Measurements from ENCODE around the gene RNF207. TPM values are rescaled to one million over a fixed set of nuclear protein-coding genes. Genes with fewer than 3 reads are reported as not detected.

RNF207 gene, protein sequence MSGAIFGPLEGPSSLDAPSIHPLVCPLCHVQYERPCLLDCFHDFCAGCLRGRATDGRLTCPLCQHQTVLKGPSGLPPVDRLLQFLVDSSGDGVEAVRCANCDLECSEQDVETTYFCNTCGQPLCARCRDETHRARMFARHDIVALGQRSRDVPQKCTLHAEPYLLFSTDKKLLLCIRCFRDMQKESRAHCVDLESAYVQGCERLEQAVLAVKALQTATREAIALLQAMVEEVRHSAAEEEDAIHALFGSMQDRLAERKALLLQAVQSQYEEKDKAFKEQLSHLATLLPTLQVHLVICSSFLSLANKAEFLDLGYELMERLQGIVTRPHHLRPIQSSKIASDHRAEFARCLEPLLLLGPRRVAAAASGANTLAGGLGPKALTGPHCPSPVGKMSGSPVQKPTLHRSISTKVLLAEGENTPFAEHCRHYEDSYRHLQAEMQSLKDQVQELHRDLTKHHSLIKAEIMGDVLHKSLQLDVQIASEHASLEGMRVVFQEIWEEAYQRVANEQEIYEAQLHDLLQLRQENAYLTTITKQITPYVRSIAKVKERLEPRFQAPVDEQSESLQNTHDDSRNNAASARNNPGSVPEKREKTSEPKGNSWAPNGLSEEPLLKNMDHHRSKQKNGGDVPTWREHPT
- total RNA-seq (8.4 TPM), polyA plus RNA-seq (under 1 TPM; 0.08 to 0.52 (median 0.40) TPM)

DNA sequence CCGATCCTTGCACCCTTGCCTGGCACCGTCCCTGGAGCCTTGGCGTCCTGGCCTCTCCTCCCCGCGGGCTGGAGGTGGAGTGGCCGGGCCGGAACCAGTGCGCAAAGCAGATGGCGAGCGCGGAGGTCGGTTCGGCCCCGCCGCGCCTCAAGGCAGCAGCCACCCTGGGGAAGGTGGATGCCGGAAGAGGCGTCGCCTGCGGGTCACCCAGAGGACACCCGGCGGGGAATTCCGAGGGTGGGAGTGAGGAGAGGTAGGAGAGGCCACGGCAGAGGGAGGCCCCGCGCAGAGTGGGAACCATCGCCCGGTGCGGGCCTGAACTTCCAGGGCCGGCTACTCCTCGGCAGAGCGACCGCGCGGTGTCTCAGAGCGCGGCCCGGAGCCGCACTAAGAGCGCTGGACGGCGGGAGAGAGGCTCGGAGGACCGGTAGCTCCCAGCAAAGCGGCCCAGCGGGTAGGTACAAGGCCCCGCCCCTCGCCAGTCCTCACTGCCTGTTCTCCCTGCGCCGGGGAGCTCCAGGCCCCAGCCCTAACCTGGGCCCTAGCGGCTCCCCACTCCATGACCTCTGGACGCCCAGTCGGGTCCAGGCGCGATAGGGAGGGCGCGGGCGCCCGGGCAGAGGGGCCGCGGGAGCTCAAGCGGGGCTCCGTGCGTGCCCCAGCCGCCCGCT, at the start of gene RNF207:
TSS of gene RNF207 (plus strand) at position 271 of the 671 bp plus-strand sequence. CDS start 417 bp downstream, outside the sequence.
- H3K27me3 Mint-ChIP-seq, result peaks cover 24% of the 10 kb centered on the region
- no peak within 1 kb of the TSS for H3K27ac ChIP-seq (ENCODE audit: insufficient read depth, low read length, poor library complexity, severe bottlenecking)
- H3K36me3 ChIP-seq (ENCODE audit: control insufficient read depth, insufficient read depth, low read length), result no peaks in the 10 kb centered on the region
- H3K9me3 Mint-ChIP-seq, result no peaks in the 10 kb centered on the region
- H3K4me1 Mint-ChIP-seq, result peaks cover 0 to 21% (median 7%) of the 10 kb centered on the region in 4 donors
- H3K27me3 ChIP-seq (ENCODE audit: control insufficient read depth, insufficient read depth, low read length), result peaks cover 2% of the 10 kb centered on the region
- H3K9me3 ChIP-seq (ENCODE audit: control insufficient read depth in 2 of 2, low read length in 2 of 2), result no peaks in the 10 kb centered on the region
- DNase-seq (peak; percentile 30 to 45 (median 38)), ATAC-seq (ENCODE audit: low read depth in 2 of 2) (peak; percentile 40 to 54)
- H3K4me3 Mint-ChIP-seq, result peak within 1 kb of the TSS; percentile 71 to 90 (median 80)
- H3K4me1 ChIP-seq (ENCODE audit: control insufficient read depth, insufficient read depth, low read length, poor library complexity, severe bottlenecking), result peaks cover 41% of the 10 kb centered on the region
- H3K4me3 ChIP-seq (ENCODE audit: low read depth, low read length), result peak within 1 kb of the TSS; percentile 31
- no peak within 1 kb of the TSS for H3K27ac Mint-ChIP-seq
- H3K36me3 Mint-ChIP-seq, result no peaks in the 10 kb centered on the region

DNA sequence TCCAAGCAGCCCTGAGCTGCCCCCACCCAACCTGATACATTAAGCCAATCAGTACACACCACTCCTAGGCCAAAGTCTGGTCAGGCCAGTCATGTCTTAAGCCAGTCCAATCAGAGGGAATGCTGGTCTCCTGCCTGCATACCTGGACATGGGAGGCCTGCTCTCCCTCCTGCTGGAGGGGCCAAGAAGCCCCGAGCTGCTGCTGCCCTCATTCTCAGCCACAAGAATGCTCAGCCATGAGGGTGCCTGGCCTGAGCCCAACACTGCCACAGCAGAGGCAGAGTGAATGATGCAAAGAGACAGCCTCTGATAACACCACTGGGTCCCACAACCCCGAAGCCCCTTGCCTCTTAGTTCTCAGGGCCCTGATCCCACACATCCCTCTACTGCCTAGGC, 48.8 kb upstream of the RNF207 start:
- Mint-ChIP-seq H3K4me3 (no peak overlapping the region), H3K27ac (no peak overlapping the region), H3K4me1 (peaks cover 0 to 29% (median 3%) of the 10 kb centered on the region in 4 donors), H3K9me3 (peaks cover 0 to 2% (median 0%) of the 10 kb centered on the region in 7 donors), H3K36me3 (peaks cover 4% of the 10 kb centered on the region), H3K27me3 (no peaks in the 10 kb centered on the region)
- DNase-seq (no peak), ATAC-seq (ENCODE audit: low read depth in 2 of 2) (no peak)
- no peaks in the 10 kb centered on the region for H3K9me3 ChIP-seq (ENCODE audit: control insufficient read depth in 2 of 2, low read length in 2 of 2)
- H3K4me3 ChIP-seq (ENCODE audit: low read depth, low read length), result no peak overlapping the region
- H3K27me3 ChIP-seq (ENCODE audit: control insufficient read depth, insufficient read depth, low read length), result no peaks in the 10 kb centered on the region
- no peak overlapping the region for H3K27ac ChIP-seq (ENCODE audit: insufficient read depth, low read length, poor library complexity, severe bottlenecking)
- H3K4me1 ChIP-seq (ENCODE audit: control insufficient read depth, insufficient read depth, low read length, poor library complexity, severe bottlenecking), result peaks cover 10% of the 10 kb centered on the region
- no peaks in the 10 kb centered on the region for H3K36me3 ChIP-seq (ENCODE audit: control insufficient read depth, insufficient read depth, low read length)

- DNase-seq, result no peak
- no peaks in the 10 kb centered on the region for H3K9me3 ChIP-seq (ENCODE audit: control insufficient read depth in 2 of 2, low read length in 2 of 2)
- H3K36me3 Mint-ChIP-seq, result peaks cover 4% of the 10 kb centered on the region
- H3K4me1 ChIP-seq (ENCODE audit: control insufficient read depth, insufficient read depth, low read length, poor library complexity, severe bottlenecking), result peaks cover 10% of the 10 kb centered on the region
- no peak overlapping the region for H3K27ac ChIP-seq (ENCODE audit: insufficient read depth, low read length, poor library complexity, severe bottlenecking)
- no peaks in the 10 kb centered on the region for H3K27me3 Mint-ChIP-seq
- no peak overlapping the region for H3K4me3 ChIP-seq (ENCODE audit: low read depth, low read length)
- H3K27me3 ChIP-seq (ENCODE audit: control insufficient read depth, insufficient read depth, low read length), result no peaks in the 10 kb centered on the region
- H3K4me1 Mint-ChIP-seq, result peaks cover 0 to 26% (median 1%) of the 10 kb centered on the region in 4 donors
- no peaks in the 10 kb centered on the region for H3K36me3 ChIP-seq (ENCODE audit: control insufficient read depth, insufficient read depth, low read length)
- no peak for ATAC-seq (ENCODE audit: low read depth in 2 of 2)
- H3K4me3 Mint-ChIP-seq, result no peak overlapping the region
- no peaks in the 10 kb centered on the region for H3K9me3 Mint-ChIP-seq
- H3K27ac Mint-ChIP-seq, result peak overlapping the region in 1 of 3 donors; percentile 20
These were observed 48.3 kb upstream of the RNF207 start for GRCh38 chr1:6157528-6158174.

DNA sequence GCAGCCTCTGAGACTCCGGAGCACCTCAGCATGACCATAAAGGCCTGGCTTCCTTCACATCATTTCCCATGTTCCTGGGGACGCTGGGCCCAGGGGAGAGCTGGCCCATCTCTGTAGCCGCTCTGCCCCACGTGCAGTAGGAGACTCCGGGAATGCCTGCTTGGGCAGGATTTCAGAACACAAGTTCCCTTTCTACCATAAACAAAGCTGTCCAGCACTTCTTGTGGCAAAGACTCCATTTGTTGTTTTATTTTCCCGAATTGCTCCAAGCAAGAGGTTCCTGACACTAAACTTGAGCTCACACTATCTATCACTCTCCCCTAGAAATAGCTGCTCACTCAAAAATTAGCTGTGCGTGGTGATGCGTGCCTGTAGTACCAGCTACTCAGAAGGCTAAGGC, 47.7 kb upstream of the RNF207 start:
- Histone ChIP-seq H3K4me3 (ENCODE audit: low read depth, low read length) (no peak overlapping the region), H3K9me3 (ENCODE audit: control insufficient read depth in 2 of 2, low read length in 2 of 2) (no peaks in the 10 kb centered on the region), H3K4me1 (ENCODE audit: control insufficient read depth, insufficient read depth, low read length, poor library complexity, severe bottlenecking) (peaks cover 10% of the 10 kb centered on the region), H3K36me3 (ENCODE audit: control insufficient read depth, insufficient read depth, low read length) (no peaks in the 10 kb centered on the region), H3K27ac (ENCODE audit: insufficient read depth, low read length, poor library complexity, severe bottlenecking) (no peak overlapping the region), H3K27me3 (ENCODE audit: control insufficient read depth, insufficient read depth, low read length) (no peaks in the 10 kb centered on the region)
- H3K4me3 Mint-ChIP-seq, result no peak overlapping the region
- peaks cover 0 to 26% (median 1%) of the 10 kb centered on the region in 4 donors for H3K4me1 Mint-ChIP-seq
- H3K27me3 Mint-ChIP-seq, result no peaks in the 10 kb centered on the region
- peaks cover 4% of the 10 kb centered on the region for H3K36me3 Mint-ChIP-seq
- ATAC-seq (ENCODE audit: low read depth in 2 of 2) (no peak), DNase-seq (no peak)
- H3K27ac Mint-ChIP-seq, result peak overlapping the region in 1 of 3 donors; percentile 11
- no peaks in the 10 kb centered on the region for H3K9me3 Mint-ChIP-seq

DNA sequence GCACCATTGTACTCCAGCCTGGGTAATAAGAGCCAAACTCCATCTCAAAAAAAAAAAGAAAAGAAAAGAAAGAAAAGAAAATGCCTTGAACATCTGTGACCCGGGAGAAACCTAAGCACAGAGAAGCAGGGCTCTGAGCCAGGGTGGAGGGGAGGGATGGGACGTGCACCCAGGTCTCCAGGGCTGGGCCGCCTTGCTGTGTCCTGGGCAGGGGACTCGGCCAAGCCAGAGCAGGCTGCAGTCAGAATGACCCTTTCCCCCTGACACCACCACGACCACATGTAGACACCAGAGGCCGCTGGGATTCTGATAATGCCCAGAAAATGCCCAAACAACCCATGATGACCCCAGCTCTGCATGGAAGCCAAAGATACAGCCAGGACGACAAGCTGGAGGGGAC, 43.6 kb upstream of the RNF207 start:
- Mint-ChIP-seq H3K36me3 (peaks cover 4% of the 10 kb centered on the region), H3K9me3 (no peaks in the 10 kb centered on the region), H3K4me3 (no peak overlapping the region), H3K4me1 (peaks cover 0 to 5% (median 0%) of the 10 kb centered on the region in 4 donors), H3K27me3 (no peaks in the 10 kb centered on the region), H3K27ac (no peak overlapping the region)
- H3K27me3 ChIP-seq (ENCODE audit: control insufficient read depth, insufficient read depth, low read length), result no peaks in the 10 kb centered on the region
- no peaks in the 10 kb centered on the region for H3K36me3 ChIP-seq (ENCODE audit: control insufficient read depth, insufficient read depth, low read length)
- no peak for DNase-seq
- no peak for ATAC-seq (ENCODE audit: low read depth in 2 of 2)
- H3K4me1 ChIP-seq (ENCODE audit: control insufficient read depth, insufficient read depth, low read length, poor library complexity, severe bottlenecking), result no peaks in the 10 kb centered on the region
- H3K9me3 ChIP-seq (ENCODE audit: control insufficient read depth in 2 of 2, low read length in 2 of 2), result no peaks in the 10 kb centered on the region
- H3K27ac ChIP-seq (ENCODE audit: insufficient read depth, low read length, poor library complexity, severe bottlenecking), result no peak overlapping the region
- no peak overlapping the region for H3K4me3 ChIP-seq (ENCODE audit: low read depth, low read length)

DNA sequence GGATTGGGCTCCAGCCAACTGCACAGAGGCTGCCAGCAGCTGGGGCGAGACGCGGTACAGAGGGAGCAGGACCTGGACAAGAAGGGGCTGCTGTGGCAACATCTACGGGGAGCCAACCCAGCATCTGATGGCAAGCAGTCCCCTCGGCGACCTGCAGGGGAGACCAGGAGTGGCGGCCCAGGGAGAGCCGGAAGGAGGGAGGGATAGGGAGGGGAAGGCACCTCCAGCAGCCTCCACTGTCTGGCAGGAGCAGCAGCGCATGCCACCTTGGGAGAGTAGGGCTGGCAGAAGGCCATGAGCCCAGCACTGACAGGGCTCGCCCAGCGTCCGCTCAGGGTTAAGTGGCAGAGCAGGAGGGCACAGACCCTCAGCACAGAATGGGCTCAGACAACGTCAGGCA, 43.1 kb upstream of the RNF207 start:
- DNase-seq, result no peak
- no peaks in the 10 kb centered on the region for H3K27me3 Mint-ChIP-seq
- Histone ChIP-seq H3K4me3 (ENCODE audit: low read depth, low read length) (no peak overlapping the region), H3K9me3 (ENCODE audit: control insufficient read depth in 2 of 2, low read length in 2 of 2) (no peaks in the 10 kb centered on the region), H3K27me3 (ENCODE audit: control insufficient read depth, insufficient read depth, low read length) (no peaks in the 10 kb centered on the region), H3K36me3 (ENCODE audit: control insufficient read depth, insufficient read depth, low read length) (no peaks in the 10 kb centered on the region), H3K27ac (ENCODE audit: insufficient read depth, low read length, poor library complexity, severe bottlenecking) (no peak overlapping the region), H3K4me1 (ENCODE audit: control insufficient read depth, insufficient read depth, low read length, poor library complexity, severe bottlenecking) (no peaks in the 10 kb centered on the region)
- H3K4me1 Mint-ChIP-seq, result peaks cover 0 to 2% (median 0%) of the 10 kb centered on the region in 4 donors
- peaks cover 4% of the 10 kb centered on the region for H3K36me3 Mint-ChIP-seq
- no peak for ATAC-seq (ENCODE audit: low read depth in 2 of 2)
- no peak overlapping the region for H3K4me3 Mint-ChIP-seq
- no peaks in the 10 kb centered on the region for H3K9me3 Mint-ChIP-seq
- no peak overlapping the region for H3K27ac Mint-ChIP-seq

- DNase-seq (no peak), ATAC-seq (ENCODE audit: low read depth in 2 of 2) (no peak)
- H3K4me1 ChIP-seq (ENCODE audit: control insufficient read depth, insufficient read depth, low read length, poor library complexity, severe bottlenecking), result no peaks in the 10 kb centered on the region
- H3K36me3 ChIP-seq (ENCODE audit: control insufficient read depth, insufficient read depth, low read length), result no peaks in the 10 kb centered on the region
- H3K27ac ChIP-seq (ENCODE audit: insufficient read depth, low read length, poor library complexity, severe bottlenecking), result no peak overlapping the region
- Mint-ChIP-seq H3K9me3 (no peaks in the 10 kb centered on the region), H3K4me3 (no peak overlapping the region), H3K27me3 (no peaks in the 10 kb centered on the region), H3K36me3 (peaks cover 4% of the 10 kb centered on the region), H3K4me1 (no peaks in the 10 kb centered on the region), H3K27ac (no peak overlapping the region)
- H3K27me3 ChIP-seq (ENCODE audit: control insufficient read depth, insufficient read depth, low read length), result no peaks in the 10 kb centered on the region
- no peaks in the 10 kb centered on the region for H3K9me3 ChIP-seq (ENCODE audit: control insufficient read depth in 2 of 2, low read length in 2 of 2)
- H3K4me3 ChIP-seq (ENCODE audit: low read depth, low read length), result no peak overlapping the region
These were observed 42.5 kb upstream of the RNF207 start for GRCh38 chr1:6163191-6163972.
